Measurements from ENCODE around the gene SYNC.

DNA sequence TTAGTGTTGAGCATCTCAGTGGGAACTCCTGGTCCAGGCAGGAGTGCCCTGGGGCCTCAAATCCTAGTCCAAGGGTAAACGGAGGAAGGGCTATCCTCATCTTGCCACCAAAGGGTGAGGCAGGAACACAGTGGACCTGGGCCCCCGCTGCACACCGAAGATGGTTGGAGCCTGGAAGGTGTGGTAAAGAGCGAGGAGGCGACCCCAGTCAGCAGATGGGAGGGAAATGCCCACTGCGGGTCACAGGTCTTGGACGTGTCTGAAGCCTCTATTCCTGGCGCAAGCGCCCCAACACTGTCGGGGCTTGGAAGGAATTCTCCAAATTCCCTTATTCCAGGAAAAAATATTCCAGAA is 38.5 kb upstream of the SYNC start:
- no peak for TF ChIP-seq CTCF (IDR thresholded peaks at IDR 0.05)
- no peak for TF ChIP-seq EP300 (IDR thresholded peaks at IDR 0.05)

Measured in esophagus muscularis mucosa (tissue), 3 donors.